ENCODE data around the gene HOXD8. TPM values are rescaled to one million over a fixed set of nuclear protein-coding genes. Genes with fewer than 3 reads are reported as not detected.

The HOXD8 gene
- total and polyA plus RNA-seq, 2 of the 8 experiments (the other 6 are each of a cell fraction or from before 2014, with no cell fraction given) = not detected

DNA sequence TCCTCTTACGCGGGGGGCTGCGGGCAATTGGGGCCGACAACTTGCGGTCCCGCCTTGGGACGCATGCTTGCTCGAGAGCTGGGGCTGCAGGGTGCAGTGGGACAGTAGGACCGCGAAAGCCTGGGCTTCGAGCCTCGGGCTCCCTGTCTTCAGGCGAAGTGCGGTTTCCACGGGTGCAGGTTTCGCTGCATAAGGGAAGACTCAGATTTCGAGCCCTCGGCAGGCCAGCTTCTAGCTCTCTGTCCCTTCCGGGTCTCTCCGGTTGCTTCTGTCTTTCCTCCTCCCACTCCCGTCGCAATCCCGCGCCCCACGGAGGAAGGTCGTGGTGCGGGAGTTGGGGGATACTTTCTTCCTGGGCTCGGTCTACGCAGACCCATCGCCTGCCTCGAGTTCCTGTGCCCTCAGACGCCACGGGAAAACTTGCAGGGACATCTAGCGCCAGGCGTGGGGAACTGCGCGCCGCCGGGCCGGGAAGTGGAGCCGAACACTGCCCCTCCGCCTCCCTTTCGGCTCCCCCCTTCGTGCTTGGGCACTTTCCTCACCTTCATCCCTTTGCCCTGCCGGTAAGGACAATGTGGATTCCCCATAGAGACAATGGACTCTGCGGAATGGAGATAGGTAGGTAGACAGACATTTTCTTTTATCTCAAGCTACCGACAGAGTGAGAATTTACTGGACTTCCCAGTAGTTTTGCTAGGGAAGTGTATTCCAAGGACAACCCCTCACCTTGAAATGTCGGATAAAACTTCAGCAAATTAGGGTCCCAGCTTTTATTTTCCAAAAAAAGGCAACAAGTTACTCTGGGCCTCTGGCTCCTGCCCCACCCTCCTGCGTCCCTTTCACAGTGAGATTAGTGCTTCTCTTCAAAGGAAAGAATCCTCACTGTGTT, 41.2 kb upstream of the HOXD8 start:
- 2% methylated on average over 45 of the region's 49 CpGs; no CpG with 5 or more reads in 1 of the 2 experiments for WGBS, 2 experiments (ENCODE audit: extremely low coverage in 1 of 2, insufficient coverage in 1 of 2, insufficient read length in 1 of 2, insufficient replicate concordance in 2 of 2, low coverage in 1 of 2, low lambda C conversion rate in 2 of 2, missing lambda C conversion rate in 1 of 2)
- Histone ChIP-seq H3K23me2 (ENCODE audit: low read depth, low read length) (peaks cover 2% of the 10 kb centered on the region; the same call in 1 of the 2 replicates), H2BK20ac (ENCODE audit: low read length) (no peak overlapping the region), H2AK5ac (ENCODE audit: low read depth, low read length) (no peak overlapping the region), H3K4me3 (ENCODE audit: extremely low read depth in 1 of 4, insufficient read depth in 2 of 4, low read depth in 3 of 4, low read length in 4 of 4) (peak overlapping the region in 3 of 4 experiments; percentile 28 to 55 (median 34); a peak in 5 of 8 replicates), H3K14ac (ENCODE audit: insufficient read length) (no peak overlapping the region), H3K4ac (replicated peaks; ENCODE audit: insufficient read length, low read depth, low read length) (no peak overlapping the region), H3K36me3 (ENCODE audit: control insufficient read depth in 2 of 4, insufficient read depth in 4 of 4, low read length in 3 of 4) (peaks cover 0 to 5% (median 0%) of the 10 kb centered on the region in 4 experiments; a peak in 1 of 8 replicates), H4K91ac (replicated peaks; ENCODE audit: insufficient read length, low read length) (no peak overlapping the region), H3K9me3 (ENCODE audit: insufficient read depth in 2 of 2, low read depth in 1 of 2, low read length in 1 of 2) (no peaks in the 10 kb centered on the region; a peak in 1 of 4 replicates), H3K9ac (replicated peaks in 1 of 4; ENCODE audit: extremely low read depth in 1 of 4, low read depth in 3 of 4, low read length in 3 of 4) (no peak overlapping the region), H3K79me1 (ENCODE audit: low read depth, low read length) (no peaks in the 10 kb centered on the region), H4K20me1 (replicated peaks in 1 of 2; ENCODE audit: control insufficient read depth in 1 of 2, insufficient read depth in 2 of 2, low read length in 2 of 2) (peaks cover 12 to 40% of the 10 kb centered on the region in 2 experiments), H3K23ac (ENCODE audit: insufficient read length) (no peak overlapping the region), H3K56ac (replicated peaks; ENCODE audit: insufficient read length, low read depth, low read length) (no peak overlapping the region), H3K27ac (ENCODE audit: low read depth, low read length) (no peak overlapping the region), H3K4me1 (replicated peaks in 1 of 4; ENCODE audit: control insufficient read depth in 3 of 4, insufficient read depth in 4 of 4, low read length in 3 of 4) (peaks cover 0 to 15% (median 8%) of the 10 kb centered on the region in 4 experiments; a peak in 6 of 7 replicates), H2BK120ac (replicated peaks; ENCODE audit: low read depth, low read length) (no peak overlapping the region), H3K79me2 (ENCODE audit: control insufficient read depth in 1 of 2, insufficient read depth in 2 of 2, low read length in 2 of 2) (no peaks in the 10 kb centered on the region), H2BK12ac (ENCODE audit: low read depth, low read length) (no peak overlapping the region; the same call in none of the 2 replicates), H3K27me3 (replicated peaks in 1 of 4; ENCODE audit: control insufficient read depth in 3 of 4, extremely low read depth in 1 of 4, insufficient read depth in 3 of 4, low read length in 3 of 4) (peaks cover 94 to 100% (median 99%) of the 10 kb centered on the region in 4 experiments), H4K5ac (ENCODE audit: insufficient read length, low read depth, low read length) (no peak overlapping the region), H2BK15ac (ENCODE audit: low read length) (no peak overlapping the region), H4K8ac (ENCODE audit: extremely low read depth, insufficient read depth, low read length) (peak overlapping the region; percentile 51; the same call in 1 of the 2 replicates), H2BK5ac (ENCODE audit: low read depth, low read length) (no peak overlapping the region; the same call in 1 of the 2 replicates), H3K4me2 (ENCODE audit: insufficient read depth in 1 of 2, low read depth in 2 of 2, low read length in 2 of 2) (peak overlapping the region; percentile 16 to 67), H3K18ac (ENCODE audit: extremely low read depth, low read length) (no peak overlapping the region), H2AFZ (ENCODE audit: low read length) (no peak overlapping the region)
- DNase-seq (ENCODE audit: low read depth in 1 of 2, low spot score in 2 of 2) = peak in 1 of 2 experiments; percentile 80
- CTCF ChIA-PET (ENCODE audit: partially characterized antibody) = interaction anchor here (0.7 to 2.7 kb wide), 22 partner anchors 9 to 724 kb away, joined by 3 to 15 read pairs (median 3); partner anchors contain the start of gene LNPK
- POLR2A ChIA-PET (ENCODE audit: partially characterized antibody) = interaction anchor here (1.3 kb wide), 1 partner anchor 67 kb away, joined by 3 read pairs; no protein-coding TSS in a partner anchor
- peak; percentile 60 for FAIRE-seq
- TF ChIP-seq RBBP5 (IDR thresholded peaks at IDR 0.05; ENCODE audit: borderline replicate concordance, low read depth, low read length) (no peak), POLR2A (IDR thresholded peaks at IDR 0.05; ENCODE audit: control extremely low read depth in 1 of 2, low read depth in 2 of 2, low read length in 2 of 2) (no peak), TEAD4 (IDR thresholded peaks at IDR 0.05; ENCODE audit: low read depth, low read length) (peak; percentile 26; the same call in 1 of the 2 replicates), SP2 (IDR thresholded peaks at IDR 0.05; ENCODE audit: low read length) (no peak), FOSL1 (IDR thresholded peaks at IDR 0.05; ENCODE audit: insufficient read depth, low read depth, low read length) (no peak), TAF7 (optimal IDR thresholded peaks at IDR 0.05; ENCODE audit: borderline replicate concordance, low read depth, low read length) (no peak), ZNF274 (IDR thresholded peaks at IDR 0.05; ENCODE audit: borderline replicate concordance, extremely low read depth, low read length) (no peak), BRCA1 (IDR thresholded peaks at IDR 0.05; ENCODE audit: low read depth, low read length) (no peak), SIX5 (IDR thresholded peaks at IDR 0.05; ENCODE audit: low read depth, low read length) (no peak), KDM5A (IDR thresholded peaks at IDR 0.05; ENCODE audit: low read length) (no peak)
- TF ChIP-seq, protein P1, sequence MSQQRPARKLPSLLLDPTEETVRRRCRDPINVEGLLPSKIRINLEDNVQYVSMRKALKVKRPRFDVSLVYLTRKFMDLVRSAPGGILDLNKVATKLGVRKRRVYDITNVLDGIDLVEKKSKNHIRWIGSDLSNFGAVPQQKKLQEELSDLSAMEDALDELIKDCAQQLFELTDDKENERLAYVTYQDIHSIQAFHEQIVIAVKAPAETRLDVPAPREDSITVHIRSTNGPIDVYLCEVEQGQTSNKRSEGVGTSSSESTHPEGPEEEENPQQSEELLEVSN (IDR thresholded peaks at IDR 0.05) = no peak
